HEK293 (cell line): Measurements from ENCODE around the gene SPATA1.

Source experiments
- ELK4 ChIP-seq: IDR thresholded peaks from 2 replicates; pipeline ENCODE4 v1.6.1; 2011; ENCODE audit warnings: mild to moderate bottlenecking, low read depth, low read length, borderline replicate concordance
- HIC1 ChIP-seq: fragments of 450-650 bp; formaldehyde crosslinking; IDR thresholded peaks from 2 replicates; pipeline ENCODE4 v1.5.1; 2016; ENCODE audit warnings: missing biosample characterization, missing genetic modification characterization
- MZF1 ChIP-seq: fragments of 450-650 bp; formaldehyde crosslinking; IDR thresholded peaks from 2 replicates; pipeline ENCODE4 v1.5.1; 2017; ENCODE audit warnings: missing biosample characterization, missing genetic modification characterization, borderline replicate concordance
- PBX3 ChIP-seq: sonication (generic); formaldehyde crosslinking; IDR thresholded peaks from 2 replicates; pipeline ENCODE4 v1.8.1; 2022; ENCODE audit warnings: mild to moderate bottlenecking, moderate library complexity, missing genetic modification reagents
- SCRT1 ChIP-seq: fragments of 450-650 bp; formaldehyde crosslinking; IDR thresholded peaks from 2 replicates; pipeline ENCODE4 v1.5.1; 2016; ENCODE audit warnings: missing biosample characterization, missing genetic modification characterization, borderline replicate concordance
- SP3 ChIP-seq: fragments of 450-650 bp; formaldehyde crosslinking; IDR thresholded peaks from 2 replicates; pipeline ENCODE4 v1.5.1; 2016; ENCODE audit warnings: missing biosample characterization, missing genetic modification characterization
- YY1 ChIP-seq: fragments of 450-650 bp; formaldehyde crosslinking; IDR thresholded peaks from 2 replicates; pipeline ENCODE4 v1.5.1; 2018; ENCODE audit warnings: missing biosample characterization, missing genetic modification characterization
- ZBTB49 ChIP-seq: fragments of 450-650 bp; formaldehyde crosslinking; IDR thresholded peaks from 2 replicates; pipeline ENCODE4 v1.5.1; 2016; ENCODE audit warnings: missing biosample characterization, missing genetic modification characterization, low read depth
- ZEB2 ChIP-seq: fragments of 450-650 bp; formaldehyde crosslinking; IDR thresholded peaks from 2 replicates; pipeline ENCODE4 v1.5.1; 2016; ENCODE audit warnings: missing biosample characterization, missing genetic modification characterization
- ZFP3 ChIP-seq: fragments of 450-650 bp; formaldehyde crosslinking; IDR thresholded peaks from 2 replicates; pipeline ENCODE4 v1.5.1; 2016; ENCODE audit warnings: low read depth, missing biosample characterization, missing genetic modification characterization
- ZFP41 ChIP-seq: fragments of 450-650 bp; formaldehyde crosslinking; IDR thresholded peaks from 2 replicates; pipeline ENCODE4 v1.5.1; 2016; ENCODE audit warnings: missing biosample characterization, missing genetic modification characterization, borderline replicate concordance
- ZNF140 ChIP-seq: fragments of 450-650 bp; formaldehyde crosslinking; IDR thresholded peaks from 2 replicates; pipeline ENCODE4 v1.5.1; 2016; ENCODE audit warnings: missing biosample characterization, missing genetic modification characterization
- ZNF155 ChIP-seq: fragments of 450-650 bp; formaldehyde crosslinking; IDR thresholded peaks from 2 replicates; pipeline ENCODE4 v1.5.1; 2016; ENCODE audit warnings: missing biosample characterization, missing genetic modification characterization
- ZNF202 ChIP-seq: fragments of 450-650 bp; formaldehyde crosslinking; IDR thresholded peaks from 2 replicates; pipeline ENCODE4 v1.5.1; 2016; ENCODE audit warnings: missing biosample characterization, missing genetic modification characterization, borderline replicate concordance
- ZNF266 ChIP-seq: fragments of 450-650 bp; formaldehyde crosslinking; IDR thresholded peaks from 2 replicates; pipeline ENCODE4 v1.5.1; 2016; ENCODE audit warnings: missing biosample characterization, missing genetic modification characterization, low read depth
- ZNF341 ChIP-seq: fragments of 450-650 bp; formaldehyde crosslinking; IDR thresholded peaks from 2 replicates; pipeline ENCODE4; 2016; ENCODE audit warnings: low read depth, missing biosample characterization, missing genetic modification characterization
- ZNF362 ChIP-seq: fragments of 450-650 bp; formaldehyde crosslinking; IDR thresholded peaks from 2 replicates; pipeline ENCODE4 v1.5.1; 2016; ENCODE audit warnings: missing biosample characterization, missing genetic modification characterization
- ZNF37A ChIP-seq: fragments of 450-650 bp; IDR thresholded peaks from 2 replicates; pipeline ENCODE4 v1.5.1; 2018; ENCODE audit warnings: missing biosample characterization, missing genetic modification characterization
- ZNF391 ChIP-seq: fragments of 450-650 bp; formaldehyde crosslinking; IDR thresholded peaks from 2 replicates; pipeline ENCODE4 v1.5.1; 2016; ENCODE audit warnings: low read depth, missing biosample characterization, missing genetic modification characterization, borderline replicate concordance
- ZNF449 ChIP-seq: fragments of 450-650 bp; formaldehyde crosslinking; IDR thresholded peaks from 2 replicates; pipeline ENCODE4 v1.5.1; 2017; ENCODE audit warnings: missing biosample characterization, mild to moderate bottlenecking, missing genetic modification characterization, moderate library complexity
- ZNF48 ChIP-seq: fragments of 450-650 bp; formaldehyde crosslinking; IDR thresholded peaks from 2 replicates; pipeline ENCODE4 v1.5.1; 2016; ENCODE audit warnings: missing biosample characterization, missing genetic modification characterization
- ZNF639 ChIP-seq: fragments of 450-650 bp; formaldehyde crosslinking; IDR thresholded peaks from 2 replicates; pipeline ENCODE4 v1.5.1; 2016; ENCODE audit warnings: missing biosample characterization, missing genetic modification characterization
- ZNF654 ChIP-seq: fragments of 450-650 bp; formaldehyde crosslinking; IDR thresholded peaks from 2 replicates; pipeline ENCODE4 v1.5.1; 2016; ENCODE audit warnings: low read depth, missing biosample characterization, missing genetic modification characterization
- ZNF670 ChIP-seq: fragments of 450-650 bp; formaldehyde crosslinking; IDR thresholded peaks from 2 replicates; pipeline ENCODE4 v1.5.1; 2016; ENCODE audit warnings: missing biosample characterization, missing genetic modification characterization, low read depth
- ZNF692 ChIP-seq: fragments of 450-650 bp; formaldehyde crosslinking; IDR thresholded peaks from 2 replicates; pipeline ENCODE4 v1.5.1; 2016; ENCODE audit warnings: missing biosample characterization, missing genetic modification characterization
- ZSCAN5A ChIP-seq: fragments of 450-650 bp; formaldehyde crosslinking; IDR thresholded peaks from 2 replicates; pipeline ENCODE4 v1.5.1; 2016; ENCODE audit warnings: missing biosample characterization, missing genetic modification characterization

The SPATA1 gene

GRCh38 chr1:84476225-84476624, 30.0 kb upstream of the SPATA1 start (continued):
- TF ChIP-seq ZNF692 (no peak), ZEB2 (tag by site-specific recombination) (no peak), ZNF48 (tag by site-specific recombination) (no peak), HIC1 (tag by site-specific recombination) (no peak), ZFP41 (tag by site-specific recombination) (no peak), ZNF362 (tag by site-specific recombination) (no peak), ZNF639 (tag by site-specific recombination) (0 out of 2 replicates have a peak, but pooled peaks have one; percentile 31), ZNF670 (no peak), YY1 (tag by site-specific recombination) (no peak), ZNF155 (no peak), MZF1 (tag by site-specific recombination) (no peak), ELK4 (no peak), ZNF654 (tag by site-specific recombination) (no peak), ZNF341 (tag by site-specific recombination) (peak; percentile 15; the same call in 1 of the 2 replicates), SCRT1 (tag by site-specific recombination) (no peak), ZNF37A (tag by site-specific recombination) (no peak), ZFP3 (no peak), ZNF140 (tag by site-specific recombination) (peak; percentile 86; the same call in 1 of the 2 replicates), ZNF449 (tag by site-specific recombination) (no peak), ZBTB49 (no peak), ZNF391 (tag by site-specific recombination) (no peak), SP3 (tag by site-specific recombination) (0 out of 2 replicates have a peak, but pooled peaks have one; percentile 26), PBX3 (no peak), ZNF266 (peak; percentile 92; the same call in 1 of the 2 replicates), ZNF202 (tag by site-specific recombination) (no peak), ZSCAN5A (no peak)
